BJ (cell line): ENCODE data around the gene AP1S2. TPM values are rescaled to one million over a fixed set of nuclear protein-coding genes. Genes with fewer than 3 reads are reported as not detected.

Experiments
- CTCF ChIA-PET: fragments of 350-600 bp; formaldehyde crosslinking; extraction: SDS; loops from one replicate; lab custom pipeline; 2021; ENCODE audit warnings: antibody characterized with exemption, inconsistent platforms; lab: Yijun Ruan, JAX
- POLR2A ChIA-PET: fragments of 300-600 bp; sonication (Branson Sonifier 250); formaldehyde crosslinking; extraction: SDS; loops from one replicate; lab custom pipeline; 2021; ENCODE audit warnings: antibody characterized with exemption; lab: Charles Lee
- DNase-seq: peaks from one replicate; pipeline ENCODE4 v3.0.0-alpha.2; 2011; ENCODE audit warnings: low read depth
- H3K27me3 ChIP-seq: 2 replicates; pipeline ENCODE4 v1.6.0; 2011; ENCODE audit warnings: low read length; ENCODE audit not compliant: control insufficient read depth, insufficient read depth
- H3K36me3 ChIP-seq: 2 replicates; pipeline ENCODE4 v1.5.1; 2011; ENCODE audit warnings: low read length; ENCODE audit not compliant: control insufficient read depth, insufficient read depth
- H3K4me3 ChIP-seq: 2 replicates; pipeline ENCODE4 v1.5.1; 2011; ENCODE audit warnings: low read depth, mild to moderate bottlenecking, control low read depth, low read length
- CTCF ChIP-seq: IDR thresholded peaks from 2 replicates; pipeline ENCODE4 v1.5.1; 2011; ENCODE audit warnings: low read depth, mild to moderate bottlenecking, control low read depth, inconsistent platforms, low read length, moderate library complexity; ENCODE audit not compliant: insufficient read depth
- polyA plus RNA-seq: library from polyadenylated mRNA; depleted of rRNA; stranded (reverse); fragments of >200 nt; gene quantifications from 2 replicates; pipeline ENCODE4 v1.2.3, GENCODE V29; 2011

AP1S2 gene
- polyA plus RNA-seq, 1 experiment: 14.8 TPM

GRCh38 chrX:15849555-15849954, 5.1 kb downstream of the AP1S2 start:
- Histone ChIP-seq H3K4me3 (no peak overlapping the region), H3K27me3 (no peaks in the 10 kb centered on the region), H3K36me3 (no peaks in the 10 kb centered on the region)
- no peak for DNase-seq
- ChIA-PET CTCF (interaction anchor here (1.5 kb wide), 1 partner anchor 124 kb away, joined by 4 read pairs; no protein-coding TSS in a partner anchor), POLR2A (no interaction called here)
- no peak for TF ChIP-seq CTCF

GRCh38 chrX:15848576-15848975, 6.0 kb downstream of the AP1S2 start:
- POLR2A ChIA-PET: no interaction called here
- Histone ChIP-seq H3K36me3 (no peaks in the 10 kb centered on the region), H3K4me3 (no peak overlapping the region), H3K27me3 (no peaks in the 10 kb centered on the region)
- TF ChIP-seq CTCF: no peak
- CTCF ChIA-PET: interaction anchor here (1.3 to 1.5 kb wide), 2 partner anchors 13 to 125 kb away, joined by 4 read pairs; no protein-coding TSS in a partner anchor
- DNase-seq: no peak

- DNase-seq: no peak
- H3K36me3 ChIP-seq: no peaks in the 10 kb centered on the region
- no peaks in the 10 kb centered on the region for H3K27me3 ChIP-seq
- ChIA-PET POLR2A (no interaction called here), CTCF (no interaction called here)
- no peak overlapping the region for H3K4me3 ChIP-seq
- no peak for TF ChIP-seq CTCF
Measured at GRCh38 chrX:15843960-15844359, 10.7 kb downstream of the AP1S2 start.

- no peaks in the 10 kb centered on the region for H3K27me3 ChIP-seq
- no peak overlapping the region for H3K4me3 ChIP-seq
- POLR2A ChIA-PET: no interaction called here
- no peaks in the 10 kb centered on the region for H3K36me3 ChIP-seq
- no peak for DNase-seq
- TF ChIP-seq CTCF: no peak
- CTCF ChIA-PET: no interaction called here
Measured at GRCh38 chrX:15841853-15842516, 12.6 kb downstream of the AP1S2 start.

GRCh38 chrX:15838017-15838416, 16.6 kb downstream of the AP1S2 start:
- DNase-seq: no peak
- TF ChIP-seq CTCF: no peak
- ChIA-PET POLR2A (no interaction called here), CTCF (no interaction called here)
- Histone ChIP-seq H3K36me3 (no peaks in the 10 kb centered on the region), H3K27me3 (no peaks in the 10 kb centered on the region), H3K4me3 (no peak overlapping the region)
